ENCODE data around the gene MYBBP1A.

DNA sequence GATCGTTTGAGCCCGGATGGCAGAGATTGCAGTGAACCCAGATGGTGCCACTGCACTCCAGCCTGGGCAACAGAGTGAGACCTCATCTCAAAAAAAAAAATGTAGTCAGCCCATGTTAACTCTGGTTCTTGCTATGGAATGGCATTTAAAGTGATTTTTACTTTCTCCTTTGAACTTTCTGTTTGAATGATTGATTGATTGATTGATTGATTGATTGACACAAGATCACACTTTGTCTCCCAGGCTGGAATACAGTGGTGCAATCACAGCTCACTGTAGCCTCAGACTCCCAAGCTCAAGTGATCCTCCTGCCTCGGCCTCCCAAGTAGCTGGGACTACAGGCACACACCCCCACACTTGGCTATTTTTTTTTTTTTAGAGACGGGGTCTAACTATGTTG lies 46.1 kb upstream of the MYBBP1A start:
- TF ChIP-seq, protein P1, sequence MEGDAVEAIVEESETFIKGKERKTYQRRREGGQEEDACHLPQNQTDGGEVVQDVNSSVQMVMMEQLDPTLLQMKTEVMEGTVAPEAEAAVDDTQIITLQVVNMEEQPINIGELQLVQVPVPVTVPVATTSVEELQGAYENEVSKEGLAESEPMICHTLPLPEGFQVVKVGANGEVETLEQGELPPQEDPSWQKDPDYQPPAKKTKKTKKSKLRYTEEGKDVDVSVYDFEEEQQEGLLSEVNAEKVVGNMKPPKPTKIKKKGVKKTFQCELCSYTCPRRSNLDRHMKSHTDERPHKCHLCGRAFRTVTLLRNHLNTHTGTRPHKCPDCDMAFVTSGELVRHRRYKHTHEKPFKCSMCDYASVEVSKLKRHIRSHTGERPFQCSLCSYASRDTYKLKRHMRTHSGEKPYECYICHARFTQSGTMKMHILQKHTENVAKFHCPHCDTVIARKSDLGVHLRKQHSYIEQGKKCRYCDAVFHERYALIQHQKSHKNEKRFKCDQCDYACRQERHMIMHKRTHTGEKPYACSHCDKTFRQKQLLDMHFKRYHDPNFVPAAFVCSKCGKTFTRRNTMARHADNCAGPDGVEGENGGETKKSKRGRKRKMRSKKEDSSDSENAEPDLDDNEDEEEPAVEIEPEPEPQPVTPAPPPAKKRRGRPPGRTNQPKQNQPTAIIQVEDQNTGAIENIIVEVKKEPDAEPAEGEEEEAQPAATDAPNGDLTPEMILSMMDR (conservative IDR thresholded peaks at IDR 0.05) = no peak
- TF ChIP-seq ZFX (IDR thresholded peaks at IDR 0.05) = no peak

All from C4-2B (cell line).